H9 (cell line): ENCODE results near the gene TBCK. TPM values are rescaled to one million over a fixed set of nuclear protein-coding genes. Genes with fewer than 3 reads are reported as not detected.

ENCODE experiments used
- DNase-seq: peaks from one replicate; pipeline ENCODE4 v3.0.0-alpha.2; 2017
- H2AFZ ChIP-seq: one replicate; pipeline ENCODE4 v1.6.1; 2013; ENCODE audit warnings: mild to moderate bottlenecking, low read length, control low read depth, moderate library complexity
- H2AK5ac ChIP-seq: 2 replicates; pipeline ENCODE4 v1.6.1; 2013; ENCODE audit warnings: low read length, control low read depth, mixed read lengths; ENCODE audit not compliant: insufficient read length
- H2BK120ac ChIP-seq: one replicate; pipeline ENCODE4 v1.6.1; 2013; ENCODE audit warnings: low read depth, mild to moderate bottlenecking, low read length, control low read depth, inconsistent platforms; ENCODE audit not compliant: poor library complexity, severe bottlenecking
- H2BK12ac ChIP-seq: 2 replicates; pipeline ENCODE4 v1.6.1; 2013; ENCODE audit warnings: low read length, control low read depth, mixed read lengths, low read depth; ENCODE audit not compliant: insufficient read length
- H2BK15ac ChIP-seq: 2 replicates; pipeline ENCODE4 v1.6.1; 2013; ENCODE audit warnings: low read depth, low read length, control low read depth
- H2BK20ac ChIP-seq: one replicate; pipeline ENCODE4 v1.6.1; 2013; ENCODE audit warnings: low read depth, mild to moderate bottlenecking, low read length, control low read depth, inconsistent platforms; ENCODE audit not compliant: poor library complexity, severe bottlenecking
- H2BK5ac ChIP-seq: 2 replicates; pipeline ENCODE4 v1.6.1; 2013; ENCODE audit warnings: low read length, control low read depth, mixed read lengths; ENCODE audit not compliant: insufficient read length
- H3K14ac ChIP-seq: 2 replicates; pipeline ENCODE4 v1.6.1; 2013; ENCODE audit warnings: low read length, control low read depth; ENCODE audit not compliant: insufficient read depth
- H3K18ac ChIP-seq: 2 replicates; pipeline ENCODE4 v1.6.1; 2013; ENCODE audit warnings: low read depth, mild to moderate bottlenecking, mixed read lengths, low read length, control low read depth; ENCODE audit not compliant: insufficient read length
- H3K23ac ChIP-seq: 2 replicates; pipeline ENCODE4 v1.6.1; 2013; ENCODE audit warnings: low read length, control low read depth, mixed read lengths, low read depth; ENCODE audit not compliant: insufficient read length
- H3K23me2 ChIP-seq: 2 replicates; pipeline ENCODE4 v1.6.1; 2013; ENCODE audit warnings: low read depth, mild to moderate bottlenecking, mixed read lengths, low read length, control low read depth; ENCODE audit not compliant: insufficient read length, poor library complexity, severe bottlenecking
- H3K27ac ChIP-seq: 2 replicates; pipeline ENCODE4 v1.5.1; 2013; ENCODE audit warnings: low read length, control low read depth, mixed read lengths, low read depth; ENCODE audit not compliant: insufficient read length
- H3K27me3 ChIP-seq: 2 replicates; pipeline ENCODE4 v1.6.1; 2013; ENCODE audit warnings: low read length, control low read depth, inconsistent platforms; ENCODE audit not compliant: insufficient read depth
- H3K4ac ChIP-seq: 2 replicates; pipeline ENCODE4 v1.6.1; 2013; ENCODE audit warnings: low read depth, mild to moderate bottlenecking, control low read depth, inconsistent platforms, low read length, moderate library complexity
- H3K4me1 ChIP-seq: 2 replicates; pipeline ENCODE4 v1.6.1; 2013; ENCODE audit warnings: low read length, control low read depth, inconsistent platforms; ENCODE audit not compliant: insufficient read depth
- H3K4me2 ChIP-seq: 2 replicates; pipeline ENCODE4 v1.6.1; 2013; ENCODE audit warnings: low read length, control low read depth, mixed read lengths; ENCODE audit not compliant: insufficient read length, insufficient read depth
- H3K56ac ChIP-seq: 2 replicates; pipeline ENCODE4 v1.6.1; 2013; ENCODE audit warnings: low read depth, mild to moderate bottlenecking, mixed read lengths, low read length, control low read depth; ENCODE audit not compliant: insufficient read length
- H3K79me1 ChIP-seq: 2 replicates; pipeline ENCODE4 v1.6.1; 2013; ENCODE audit warnings: low read depth, mild to moderate bottlenecking, moderate library complexity, low read length, control low read depth, inconsistent platforms; ENCODE audit not compliant: insufficient read depth, poor library complexity, severe bottlenecking
- H3K79me2 ChIP-seq: 2 replicates; pipeline ENCODE4 v1.6.1; 2013; ENCODE audit warnings: low read length, control low read depth, inconsistent platforms; ENCODE audit not compliant: insufficient read depth
- H3K9ac ChIP-seq: 2 replicates; pipeline ENCODE4 v1.6.1; 2013; ENCODE audit warnings: low read length, control low read depth, mixed read lengths; ENCODE audit not compliant: insufficient read length; ENCODE audit errors: extremely low read depth
- H3K9me3 ChIP-seq: one replicate; pipeline ENCODE4 v1.6.1; 2013; ENCODE audit warnings: low read depth, low read length, inconsistent platforms; ENCODE audit not compliant: control insufficient read depth
- H3T11ph ChIP-seq: one replicate; pipeline ENCODE4 v1.6.1; 2013; ENCODE audit warnings: mild to moderate bottlenecking, low read length, control low read depth, inconsistent platforms
- H4K20me1 ChIP-seq: one replicate; pipeline ENCODE4 v1.6.1; 2013; ENCODE audit not compliant: control insufficient read depth, insufficient read length, insufficient read depth
- H4K5ac ChIP-seq: 2 replicates; pipeline ENCODE4 v1.6.1; 2013; ENCODE audit warnings: low read depth, mild to moderate bottlenecking, mixed read lengths, low read length, control low read depth; ENCODE audit not compliant: insufficient read length
- H4K8ac ChIP-seq: replicated peaks from 2 replicates; pipeline ENCODE4 v1.6.1; 2013; ENCODE audit warnings: low read length, control low read depth, mixed read lengths, low read depth; ENCODE audit not compliant: insufficient read length
- H4K91ac ChIP-seq: 2 replicates; pipeline ENCODE4 v1.6.1; 2013; ENCODE audit warnings: low read depth, mild to moderate bottlenecking, moderate library complexity, mixed read lengths, low read length, control low read depth; ENCODE audit not compliant: insufficient read length
- H3K27ac Mint-ChIP-seq, 3 experiments: 2 replicates in 2 of 3; 3 replicates in 1 of 3; pipeline ENCODE4 v1.8.0; 2020 to 2021; ENCODE audit warnings: mixed read lengths in 3 of 3, mild to moderate bottlenecking in 1 of 3, moderate library complexity in 1 of 3
- H3K27me3 Mint-ChIP-seq: 2 replicates; pipeline ENCODE4 v1.8.0; 2021; ENCODE audit warnings: low read depth, mild to moderate bottlenecking, moderate library complexity, mixed read lengths
- H3K36me3 Mint-ChIP-seq, 3 experiments: 2 replicates in 2 of 3; 3 replicates in 1 of 3; pipeline ENCODE4 v1.8.0; 2020 to 2021; ENCODE audit warnings: low read depth in 3 of 3, mixed read lengths in 3 of 3; ENCODE audit not compliant: insufficient read depth in 1 of 3
- H3K4me1 Mint-ChIP-seq, 2 experiments: 2 replicates each; pipeline ENCODE4 v1.8.0; 2020; ENCODE audit warnings: mixed read lengths in 2 of 2
- H3K4me3 Mint-ChIP-seq, 2 experiments: 2 replicates in 1 of 2; 3 replicates in 1 of 2; pipeline ENCODE4 v1.8.0; 2020 to 2021; ENCODE audit warnings: mild to moderate bottlenecking in 2 of 2, mixed read lengths in 2 of 2, moderate library complexity in 1 of 2
- H3K9me3 Mint-ChIP-seq, 2 experiments: 2 replicates in 1 of 2; 3 replicates in 1 of 2; pipeline ENCODE4 v1.8.0; 2020; ENCODE audit warnings: mild to moderate bottlenecking in 2 of 2, mixed read lengths in 2 of 2, moderate library complexity in 1 of 2
- total RNA-seq: library from RNA; stranded (reverse); gene quantifications from 2 replicates; pipeline ENCODE4 v1.2.1, GENCODE V29; 2021
- TF ChIP-seq, protein P1 (sequence below): fragments of 200-600 bp; sonication (generic); conservative IDR thresholded peaks from 3 replicates; pipeline ENCODE4 v1.8.0; 2021; ENCODE audit warnings: antibody characterized with exemption, mild to moderate bottlenecking

The TBCK gene
- total RNA-seq, 1 experiment from 2014 or later: 22.1 TPM

DNA sequence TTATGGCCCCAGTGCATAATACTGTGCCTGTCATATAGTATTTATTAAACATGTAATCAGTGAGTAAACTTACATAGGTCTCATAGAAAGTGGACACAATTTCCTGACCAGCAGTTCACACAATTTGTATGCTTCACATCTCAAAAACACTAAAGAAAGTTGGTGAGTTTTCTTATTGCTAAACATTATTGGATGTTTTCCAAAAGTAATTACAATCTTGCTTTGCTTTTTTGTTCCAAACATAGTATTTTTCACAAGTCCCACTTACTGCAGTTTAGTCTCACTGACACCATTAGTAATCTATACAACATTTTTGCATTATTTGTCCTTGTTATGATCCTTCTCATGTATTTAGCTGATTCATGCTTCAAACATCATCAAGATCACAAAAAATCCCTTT is 132.5 kb downstream of the TBCK start:
- TF ChIP-seq, protein P1, sequence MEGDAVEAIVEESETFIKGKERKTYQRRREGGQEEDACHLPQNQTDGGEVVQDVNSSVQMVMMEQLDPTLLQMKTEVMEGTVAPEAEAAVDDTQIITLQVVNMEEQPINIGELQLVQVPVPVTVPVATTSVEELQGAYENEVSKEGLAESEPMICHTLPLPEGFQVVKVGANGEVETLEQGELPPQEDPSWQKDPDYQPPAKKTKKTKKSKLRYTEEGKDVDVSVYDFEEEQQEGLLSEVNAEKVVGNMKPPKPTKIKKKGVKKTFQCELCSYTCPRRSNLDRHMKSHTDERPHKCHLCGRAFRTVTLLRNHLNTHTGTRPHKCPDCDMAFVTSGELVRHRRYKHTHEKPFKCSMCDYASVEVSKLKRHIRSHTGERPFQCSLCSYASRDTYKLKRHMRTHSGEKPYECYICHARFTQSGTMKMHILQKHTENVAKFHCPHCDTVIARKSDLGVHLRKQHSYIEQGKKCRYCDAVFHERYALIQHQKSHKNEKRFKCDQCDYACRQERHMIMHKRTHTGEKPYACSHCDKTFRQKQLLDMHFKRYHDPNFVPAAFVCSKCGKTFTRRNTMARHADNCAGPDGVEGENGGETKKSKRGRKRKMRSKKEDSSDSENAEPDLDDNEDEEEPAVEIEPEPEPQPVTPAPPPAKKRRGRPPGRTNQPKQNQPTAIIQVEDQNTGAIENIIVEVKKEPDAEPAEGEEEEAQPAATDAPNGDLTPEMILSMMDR: no peak
- H2BK12ac ChIP-seq: no peak overlapping the region
- no peaks in the 10 kb centered on the region for H3K9me3 ChIP-seq
- H3K9ac ChIP-seq: no peak overlapping the region
- no peak overlapping the region for H2BK15ac ChIP-seq
- H4K5ac ChIP-seq: no peak overlapping the region
- no peaks in the 10 kb centered on the region for H3K27me3 ChIP-seq
- H3T11ph ChIP-seq: no peak overlapping the region
- no peak overlapping the region for H3K14ac ChIP-seq
- no peaks in the 10 kb centered on the region for H3K4me1 Mint-ChIP-seq
- H2AFZ ChIP-seq: no peak overlapping the region
- H3K56ac ChIP-seq: no peak overlapping the region
- no peak for DNase-seq
- no peaks in the 10 kb centered on the region for H3K4me1 ChIP-seq
- H3K79me1 ChIP-seq: no peaks in the 10 kb centered on the region
- no peak overlapping the region for H2AK5ac ChIP-seq
- no peak overlapping the region for H2BK120ac ChIP-seq
- H3K36me3 Mint-ChIP-seq: peaks cover 19 to 52% (median 33%) of the 10 kb centered on the region in 3 experiments
- H4K8ac ChIP-seq: no peak overlapping the region
- H3K27ac ChIP-seq: no peak overlapping the region
- no peaks in the 10 kb centered on the region for H4K20me1 ChIP-seq
- no peaks in the 10 kb centered on the region for H3K79me2 ChIP-seq
- no peak overlapping the region for H2BK5ac ChIP-seq
- no peak overlapping the region for H3K23ac ChIP-seq
- no peak overlapping the region for H3K4me3 Mint-ChIP-seq
- H3K23me2 ChIP-seq: no peaks in the 10 kb centered on the region
- no peak overlapping the region for H3K18ac ChIP-seq
- H2BK20ac ChIP-seq: no peak overlapping the region
- no peaks in the 10 kb centered on the region for H3K27me3 Mint-ChIP-seq
- no peak overlapping the region for H3K27ac Mint-ChIP-seq
- H3K9me3 Mint-ChIP-seq: peaks cover 19 to 35% of the 10 kb centered on the region in 2 experiments
- no peak overlapping the region for H3K4me2 ChIP-seq
- H4K91ac ChIP-seq: no peak overlapping the region
- H3K4ac ChIP-seq: no peak overlapping the region
